ENCODE results near the gene FABP1.

DNA sequence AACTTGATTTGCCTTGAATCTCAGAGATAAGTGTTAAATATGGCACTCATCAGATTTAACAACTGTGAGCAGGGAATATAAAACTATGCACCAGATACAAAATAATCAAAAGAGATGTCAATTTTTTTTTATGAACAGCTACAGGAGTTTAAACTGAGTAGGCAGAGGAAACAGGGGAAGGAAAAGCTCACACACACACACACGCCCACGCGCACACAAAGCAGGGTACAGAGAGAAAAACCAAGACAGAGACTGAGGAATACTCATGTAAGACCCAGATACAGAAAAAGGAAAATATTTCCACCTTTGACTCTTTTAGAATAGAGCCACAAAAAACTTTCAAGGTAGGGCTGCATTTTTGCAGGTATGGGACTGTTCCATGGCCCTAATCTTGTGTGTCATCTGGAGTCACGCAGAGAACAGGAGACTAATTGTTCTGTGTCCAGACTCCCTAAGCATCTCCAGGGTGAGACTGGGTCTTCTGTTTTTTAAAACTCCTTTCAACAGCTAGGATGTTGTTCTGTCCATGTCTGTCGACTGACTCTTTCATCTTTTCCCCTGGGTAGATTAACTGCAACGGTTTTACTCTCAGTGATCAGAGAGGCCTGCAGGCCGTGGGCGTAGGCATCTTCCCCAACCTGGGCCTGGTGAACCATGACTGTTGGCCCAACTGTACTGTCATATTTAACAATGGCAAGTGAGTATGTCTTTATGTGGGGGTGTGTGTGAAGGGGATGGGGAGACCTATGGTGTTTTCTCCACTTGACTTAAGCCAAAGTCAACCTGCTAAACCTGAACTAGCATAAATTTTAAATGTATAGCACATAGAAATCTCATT, 37.2 kb downstream of the FABP1 start:
- TF ChIP-seq CTCF (IDR thresholded peaks at IDR 0.05 in 2 of 3, conservative IDR thresholded peaks at IDR 0.05 in 1 of 3; ENCODE audit: insufficient read depth in 2 of 3, low read depth in 1 of 3, low read length in 3 of 3) (no peak), FOXM1 (IDR thresholded peaks at IDR 0.05; ENCODE audit: low read depth) (no peak), FOXM1 (CRISPR knock-in tag; IDR thresholded peaks at IDR 0.05; ENCODE audit: low read depth) (no peak)

Data from K562 (cell line).